IMR-90 (cell line): Measurements from ENCODE around the gene ENTPD1. TPM values are rescaled to one million over a fixed set of nuclear protein-coding genes. Genes with fewer than 3 reads are reported as not detected.
"Not testable (repeated sequence)": the region's sequence is repeated elsewhere in the genome, so short reads cannot be mapped to it uniquely, and the experiment has no call there.

Experiments
- ATAC-seq: fragments of 200-7000 bp; cut with Tn5 transposase; 2 replicates; pipeline ENCODE4 v1.9.1; 2020; ENCODE audit warnings: low read depth, mild to moderate bottlenecking, moderate library complexity
- BruUV-seq: library from RNA; stranded (reverse); fragments of 400-500 nt; replicated peaks from 2 replicates; lab custom pipeline; 2021; lab: Mats Ljungman, UMichigan
- CTCF ChIA-PET: fragments of 300-600 bp; formaldehyde crosslinking; extraction: SDS; loops from one replicate; lab custom pipeline; 2021; ENCODE audit warnings: antibody characterized with exemption; lab: Yijun Ruan, JAX
- POLR2A ChIA-PET: fragments of 300-600 bp; sonication (Branson Sonifier 250); formaldehyde crosslinking; loops from one replicate; lab custom pipeline; 2022; ENCODE audit warnings: antibody characterized with exemption; ENCODE audit not compliant: unreplicated experiment; lab: Charles Lee
- DNase-seq: peaks from one replicate; pipeline ENCODE4 v3.0.0; 2013
- H2AFZ ChIP-seq: replicated peaks from 2 replicates; pipeline ENCODE3; 2013; ENCODE audit warnings: low read length, mild to moderate bottlenecking; ENCODE audit not compliant: poor library complexity
- H2AK5ac ChIP-seq: 2 replicates; pipeline ENCODE4 v1.6.1; 2013; ENCODE audit warnings: low read depth, low read length, inconsistent platforms
- H2AK9ac ChIP-seq: replicated peaks from 2 replicates; pipeline ENCODE3; 2013; ENCODE audit warnings: mild to moderate bottlenecking, low read depth, low read length, moderate library complexity; ENCODE audit not compliant: poor library complexity
- H2BK120ac ChIP-seq: 2 replicates; pipeline ENCODE4 v1.6.1; 2013; ENCODE audit warnings: low read depth, low read length, inconsistent platforms
- H2BK15ac ChIP-seq: 3 replicates; pipeline ENCODE4 v1.6.1; 2013; ENCODE audit warnings: low read depth, low read length, inconsistent platforms
- H2BK20ac ChIP-seq: 2 replicates; pipeline ENCODE4 v1.6.1; 2013; ENCODE audit warnings: low read depth, mild to moderate bottlenecking, inconsistent platforms, low read length, moderate library complexity
- H2BK5ac ChIP-seq: 2 replicates; pipeline ENCODE4 v1.6.1; 2013; ENCODE audit warnings: mild to moderate bottlenecking, low read depth, low read length, inconsistent platforms; ENCODE audit not compliant: poor library complexity, severe bottlenecking
- H3K14ac ChIP-seq: replicated peaks from 2 replicates; pipeline ENCODE4 v1.6.1; 2013; ENCODE audit warnings: low read depth, low read length, inconsistent platforms
- H3K18ac ChIP-seq: 2 replicates; pipeline ENCODE4 v1.6.1; 2013; ENCODE audit warnings: low read depth, low read length, control low read depth
- H3K23ac ChIP-seq: 2 replicates; pipeline ENCODE4 v1.6.1; 2013; ENCODE audit warnings: low read depth, low read length, inconsistent platforms
- H3K27ac ChIP-seq: 2 replicates; pipeline ENCODE4 v1.5.1; 2013; ENCODE audit warnings: mild to moderate bottlenecking, control low read depth, low read length; ENCODE audit not compliant: insufficient read depth
- H3K27me3 ChIP-seq: 2 replicates; pipeline ENCODE4 v1.6.1; 2013; ENCODE audit warnings: low read length; ENCODE audit not compliant: control insufficient read depth, insufficient read depth
- H3K36me3 ChIP-seq: 2 replicates; pipeline ENCODE4 v1.6.1; 2013; ENCODE audit warnings: low read length, mixed read lengths; ENCODE audit not compliant: control insufficient read depth, insufficient read depth
- H3K4ac ChIP-seq: 2 replicates; pipeline ENCODE4 v1.6.1; 2013; ENCODE audit warnings: low read depth, low read length, inconsistent platforms
- H3K4me1 ChIP-seq: 2 replicates; pipeline ENCODE4 v1.6.1; 2013; ENCODE audit warnings: low read length, mixed read lengths; ENCODE audit not compliant: control insufficient read depth, insufficient read depth
- H3K4me2 ChIP-seq: 2 replicates; pipeline ENCODE4 v1.6.1; 2013; ENCODE audit warnings: low read depth, mild to moderate bottlenecking, control low read depth, low read length, moderate library complexity
- H3K4me3 ChIP-seq: 2 replicates; pipeline ENCODE4 v1.5.1; 2013; ENCODE audit warnings: low read depth, mild to moderate bottlenecking, control low read depth, low read length, moderate library complexity; ENCODE audit not compliant: insufficient read depth
- H3K56ac ChIP-seq: 2 replicates; pipeline ENCODE4 v1.6.1; 2013; ENCODE audit warnings: low read length, inconsistent platforms; ENCODE audit not compliant: insufficient read depth; ENCODE audit errors: extremely low read depth
- H3K79me1 ChIP-seq, 2 experiments: 2 replicates each; pipeline ENCODE4 v1.6.1; 2013; ENCODE audit warnings: low read length in 2 of 2, inconsistent platforms in 1 of 2, low read depth in 1 of 2
- H3K9ac ChIP-seq: 2 replicates; pipeline ENCODE4 v1.6.1; 2013; ENCODE audit warnings: low read depth, low read length, control low read depth
- H3K9me1 ChIP-seq: 2 replicates; pipeline ENCODE4 v1.6.1; 2013; ENCODE audit warnings: low read length, inconsistent platforms; ENCODE audit not compliant: insufficient read depth
- H3K9me3 ChIP-seq: 2 replicates; pipeline ENCODE4 v1.6.1; 2013; ENCODE audit warnings: low read length; ENCODE audit not compliant: control insufficient read depth, insufficient read depth
- H4K20me1 ChIP-seq: 2 replicates; pipeline ENCODE4 v1.6.1; 2013; ENCODE audit warnings: low read length, inconsistent platforms; ENCODE audit not compliant: insufficient read depth
- H4K5ac ChIP-seq: 2 replicates; pipeline ENCODE4 v1.6.1; 2013; ENCODE audit warnings: mild to moderate bottlenecking, low read depth, low read length, control low read depth
- H4K8ac ChIP-seq, 2 experiments: 2 replicates each; pipeline ENCODE4 v1.6.1; 2013; ENCODE audit warnings: low read depth in 2 of 2, low read length in 2 of 2, control low read depth in 1 of 2, inconsistent platforms in 1 of 2
- H4K91ac ChIP-seq: 2 replicates; pipeline ENCODE4 v1.6.1; 2013; ENCODE audit warnings: low read depth, low read length, inconsistent platforms; ENCODE audit not compliant: insufficient read depth
- WGBS, 2 experiments: methylation state at CpG; one replicate each; pipeline versions ENCODE4 v1.1.5 to v1.1.7; 2013; ENCODE audit warnings: missing lambda C conversion rate in 2 of 2; ENCODE audit not compliant: insufficient read length in 1 of 2; ENCODE audit errors: extremely low coverage in 2 of 2; 5-methylcytosine and 5-hydroxymethylcytosine counted together
- dilution Hi-C: fragments of 300-500 bp; cut with HindIII; formaldehyde crosslinking; loops from one replicate; pipeline ENCODE4 v1.14.3; 2018; ENCODE audit warnings: low sequenced_read_pairs; ENCODE audit not compliant: unreplicated experiment
- in situ Hi-C: fragments of 300-500 bp; cut with MboI; formaldehyde crosslinking; loops from 3 replicates; pipeline ENCODE4 v1.14.3; 2019; ENCODE audit warnings: low sequenced_read_pairs, inconsistent platforms, mixed read lengths
- intact Hi-C: fragments of 100-400 bp; cut with micrococcal nuclease; formaldehyde crosslinking; loops from 2 replicates; pipeline ENCODE4 v1.10.0; 2022
- polyA plus RNA-seq, 3 experiments: library from polyadenylated mRNA; depleted of rRNA; stranded (reverse); fragments of >200 nt; gene quantifications; 2 replicates each; pipeline ENCODE4 v1.2.3, GENCODE V29; 2012; ENCODE audit warnings: low replicate concordance in 1 of 3
- total RNA-seq: library from RNA; depleted of rRNA; stranded (reverse); fragments of >200 nt; gene quantifications from 2 replicates; pipeline ENCODE4 v1.2.3, GENCODE V29; 2012

Gene ENTPD1
- total and polyA plus RNA-seq, 2 of the 4 experiments (the other 2 are of a cell fraction) = under 0.01 TPM; not detected in 1

GRCh38 chr10:95773454-95773853 lies 17.5 kb downstream of the ENTPD1 start:
- H3K4ac ChIP-seq, H3K27me3 ChIP-seq, H2AK9ac ChIP-seq, H3K23ac ChIP-seq, H2BK5ac ChIP-seq, H4K20me1 ChIP-seq, H3K4me2 ChIP-seq, H3K4me1 ChIP-seq, H4K91ac ChIP-seq, DNase-seq, H3K27ac ChIP-seq, H3K36me3 ChIP-seq, H2BK15ac ChIP-seq, H4K8ac ChIP-seq, ATAC-seq, H2AFZ ChIP-seq, H3K79me1 ChIP-seq, H3K9me1 ChIP-seq, intact Hi-C loops, H3K9ac ChIP-seq, H3K4me3 ChIP-seq, dilution Hi-C loops, H2AK5ac ChIP-seq, POLR2A ChIA-PET, BruUV-seq, H2BK20ac ChIP-seq, CTCF ChIA-PET, H3K9me3 ChIP-seq, H3K56ac ChIP-seq, H2BK120ac ChIP-seq, H3K14ac ChIP-seq, H4K5ac ChIP-seq, in situ Hi-C loops, H3K18ac ChIP-seq: not testable (repeated sequence)
- no CpG with 5 or more reads among the region's 2 CpGs for WGBS, 2 experiments

- H2BK20ac ChIP-seq, H4K20me1 ChIP-seq, H3K56ac ChIP-seq, H4K5ac ChIP-seq, H4K8ac ChIP-seq, in situ Hi-C loops, H3K9ac ChIP-seq, H2BK15ac ChIP-seq, ATAC-seq, H3K4me1 ChIP-seq, H3K9me1 ChIP-seq, dilution Hi-C loops, intact Hi-C loops, H3K4ac ChIP-seq, H4K91ac ChIP-seq, H3K23ac ChIP-seq, H3K9me3 ChIP-seq, H3K36me3 ChIP-seq, H2AK5ac ChIP-seq, H2BK5ac ChIP-seq, H2AFZ ChIP-seq, H3K18ac ChIP-seq, H3K14ac ChIP-seq, H2AK9ac ChIP-seq, H3K4me3 ChIP-seq, H3K4me2 ChIP-seq, H3K27me3 ChIP-seq, H3K79me1 ChIP-seq, H3K27ac ChIP-seq, POLR2A ChIA-PET, H2BK120ac ChIP-seq, DNase-seq, BruUV-seq: not testable (repeated sequence)
- CTCF ChIA-PET = interaction anchor here (1.2 kb wide), 1 partner anchor 11 kb away, joined by 5 read pairs; no protein-coding TSS in a partner anchor
- 29% methylated on average over 2 of the region's 8 CpGs; no CpG with 5 or more reads in 1 of the 2 experiments for WGBS, 2 experiments
Measured at GRCh38 chr10:95777638-95778037, 21.7 kb downstream of the ENTPD1 start.
